Measurements from ENCODE around the gene ZNF816. TPM values are rescaled to one million over a fixed set of nuclear protein-coding genes. Genes with fewer than 3 reads are reported as not detected.
A peak's percentile ranks its signal among the peaks of the same experiment; 100 is the strongest.
"Not testable (repeated sequence)": the region's sequence is repeated elsewhere in the genome, so short reads cannot be mapped to it uniquely, and the experiment has no call there.

Gene ZNF816
- total RNA-seq, 1 donor from 2014 or later, result 26.8 TPM

DNA sequence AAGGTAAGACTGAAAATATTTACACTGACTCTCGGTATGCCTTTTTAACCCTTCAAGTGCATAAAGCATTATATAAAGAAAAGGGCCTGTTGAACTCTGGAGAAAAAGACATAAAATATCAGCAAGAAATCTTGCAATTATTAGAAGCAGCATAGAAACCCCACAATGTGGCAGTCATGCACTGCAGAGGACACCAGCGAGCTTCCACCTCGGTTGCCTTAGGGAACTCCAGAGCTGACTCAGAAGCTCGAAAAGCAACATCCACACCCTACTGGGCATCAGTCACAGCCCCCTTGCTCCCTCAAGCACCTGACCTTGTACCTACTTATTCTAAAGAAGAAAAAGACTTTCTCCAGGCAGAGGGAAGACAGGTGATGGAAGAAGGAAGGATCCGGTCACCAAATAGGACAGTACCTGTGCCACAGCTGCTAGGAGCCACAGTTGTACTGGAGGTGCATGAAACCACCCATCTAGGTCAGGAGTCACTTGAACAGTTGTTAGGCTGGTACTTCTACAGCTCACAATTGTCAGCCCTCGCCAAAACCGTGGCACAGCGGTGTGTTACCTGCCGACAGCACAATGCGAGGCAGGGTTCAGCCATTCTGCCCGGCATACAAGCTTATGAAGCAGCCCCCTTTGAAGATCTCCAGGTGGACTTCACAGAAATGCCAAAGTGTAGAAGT is 2.9 kb downstream of the ZNF816 start:
- no peak for DNase-seq (ENCODE audit: low spot score)

DNA sequence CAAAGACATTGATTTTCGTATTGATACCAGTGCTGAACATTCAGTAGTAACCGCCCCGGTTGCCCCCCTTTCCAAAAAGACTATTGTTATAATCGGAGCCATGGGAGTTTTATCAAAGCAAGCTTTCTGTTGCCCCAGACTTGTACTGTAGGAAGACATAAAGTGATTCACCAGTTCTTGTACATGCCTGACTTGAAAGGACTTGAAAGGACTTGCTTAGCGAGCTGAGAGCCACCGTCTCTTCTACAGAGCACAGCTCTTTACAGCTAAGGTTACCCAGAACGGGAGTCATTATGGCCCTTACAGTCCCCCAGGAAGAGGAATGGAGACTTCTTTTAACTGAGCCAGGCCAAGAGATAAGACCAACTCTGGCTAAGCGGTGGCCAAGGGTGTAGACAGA is 5.1 kb downstream of the ZNF816 start:
- no peak for DNase-seq (ENCODE audit: low spot score)

DNA sequence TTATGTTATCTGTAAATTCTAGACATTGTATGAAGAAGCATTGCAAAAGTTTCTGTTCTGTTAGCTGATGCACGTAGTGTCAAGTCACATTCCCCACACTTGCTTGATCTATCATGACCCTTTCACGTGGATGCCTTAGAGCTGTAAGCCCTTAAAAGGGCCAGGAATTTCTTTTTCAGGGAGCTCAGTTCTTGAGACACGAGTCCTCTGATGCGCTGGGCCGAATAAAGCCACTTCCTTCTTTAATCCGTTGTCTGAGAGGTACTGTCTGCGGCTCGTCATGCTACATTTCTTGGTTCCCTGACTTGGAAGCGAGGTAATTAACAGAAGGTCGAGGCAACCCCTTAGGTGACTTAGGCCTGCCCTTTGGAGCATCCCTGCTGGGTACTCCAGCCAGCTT is 5.8 kb downstream of the ZNF816 start:
- no peak for DNase-seq (ENCODE audit: low spot score)

DNA sequence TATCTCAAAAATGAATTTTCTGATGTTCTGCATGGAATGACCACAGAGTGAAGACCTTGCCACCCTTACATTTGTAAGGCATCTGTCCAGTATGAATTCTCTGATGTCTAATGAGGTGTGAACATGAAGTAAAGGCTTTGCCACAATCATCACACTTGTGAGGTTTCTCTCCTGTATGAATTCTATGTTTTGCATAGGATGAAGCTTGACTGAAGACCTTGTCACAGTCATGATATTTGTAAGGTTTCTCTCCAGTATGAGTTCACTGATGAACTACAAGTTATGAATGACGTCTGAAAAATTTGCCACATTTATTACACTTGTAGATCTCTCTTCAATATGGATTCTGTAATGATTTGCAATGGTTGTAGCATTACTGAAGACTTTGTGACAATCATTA is 13.3 kb downstream of the ZNF816 start:
- no peak for DNase-seq (ENCODE audit: low spot score)

DNA sequence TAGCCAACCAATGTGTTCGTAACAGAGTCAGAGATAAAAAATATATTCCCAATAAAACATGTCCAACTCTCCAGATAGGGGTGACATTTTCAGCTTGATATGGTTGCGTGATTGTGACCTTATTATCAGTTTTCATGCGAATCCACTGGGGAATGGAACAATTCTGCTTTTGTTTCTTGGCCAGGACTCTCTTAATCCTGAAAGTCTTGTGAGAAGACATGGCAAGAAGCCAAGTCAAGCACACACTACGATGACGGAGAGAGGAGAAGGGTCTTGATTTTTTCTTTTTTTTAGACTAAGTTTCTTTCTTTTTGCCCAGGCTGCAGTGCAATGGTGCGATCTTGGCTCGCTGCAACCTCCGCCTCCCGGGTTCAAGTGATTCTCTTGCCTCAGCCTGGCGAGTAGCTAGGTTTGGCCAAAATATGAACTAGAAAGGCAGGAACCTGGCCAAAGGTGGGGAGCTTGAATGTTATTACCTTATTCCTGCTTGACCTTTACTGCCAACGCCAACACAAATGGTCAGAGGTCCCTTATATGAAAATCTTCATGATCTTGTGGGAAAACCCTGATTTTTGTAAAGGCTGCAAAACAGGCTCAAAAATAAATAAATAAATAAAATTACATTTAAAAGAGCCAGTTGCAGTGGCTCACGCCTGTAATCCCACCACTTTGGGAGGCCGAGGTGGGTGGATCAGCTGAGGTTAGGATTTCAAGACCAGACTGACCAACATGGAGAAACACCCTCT is 14.5 kb downstream of the ZNF816 start:
- DNase-seq (ENCODE audit: low spot score), result no peak

DNA sequence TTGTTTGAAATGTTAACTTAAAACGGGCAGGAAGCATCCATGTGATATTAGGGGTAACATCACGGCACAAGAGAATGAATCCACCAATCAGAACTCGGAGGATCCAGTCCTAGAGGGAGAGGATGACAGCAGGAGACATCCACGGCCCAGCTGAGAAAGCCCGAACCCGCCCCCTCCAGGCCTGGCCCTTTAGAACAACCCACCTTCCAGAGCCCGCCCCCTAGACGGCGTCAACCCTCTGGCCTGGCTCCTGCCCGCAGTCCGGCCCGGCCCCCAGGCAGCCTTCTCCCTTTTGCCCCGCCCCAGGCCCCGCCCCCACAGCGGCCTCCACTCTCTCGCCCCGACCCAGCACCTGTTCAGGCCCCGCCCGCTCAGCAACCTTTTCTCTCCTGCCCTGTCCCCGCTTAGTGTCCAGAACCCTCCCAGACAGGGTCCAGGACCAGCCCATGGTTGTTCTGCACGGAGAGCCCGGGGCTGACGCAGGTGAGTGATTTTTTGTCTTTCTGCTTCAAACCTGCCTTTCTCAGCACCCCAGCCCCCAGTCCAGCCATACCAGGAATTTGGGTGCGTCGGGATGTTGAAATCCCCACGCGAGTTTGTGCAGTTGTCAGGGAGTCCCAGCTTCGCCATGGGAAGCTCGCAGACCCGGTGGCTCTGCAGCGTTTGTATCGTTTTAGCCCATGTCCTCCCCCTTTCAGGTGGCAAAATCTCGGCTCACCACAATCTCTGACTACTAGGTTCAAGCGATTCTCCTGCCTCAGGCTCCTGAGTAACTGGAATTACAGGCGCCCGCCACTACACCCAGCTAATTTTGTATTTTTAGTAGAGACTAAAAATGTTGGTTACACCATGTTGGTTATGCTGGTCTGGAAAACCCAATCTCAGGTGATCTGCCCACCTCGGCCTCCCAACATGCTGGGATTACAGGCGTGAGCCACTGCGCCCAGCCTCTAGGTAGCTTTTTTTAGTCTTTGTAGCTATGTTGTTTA is 16.1 kb downstream of the ZNF816 start:
- DNase-seq (ENCODE audit: low spot score), result peak; percentile 86

DNA sequence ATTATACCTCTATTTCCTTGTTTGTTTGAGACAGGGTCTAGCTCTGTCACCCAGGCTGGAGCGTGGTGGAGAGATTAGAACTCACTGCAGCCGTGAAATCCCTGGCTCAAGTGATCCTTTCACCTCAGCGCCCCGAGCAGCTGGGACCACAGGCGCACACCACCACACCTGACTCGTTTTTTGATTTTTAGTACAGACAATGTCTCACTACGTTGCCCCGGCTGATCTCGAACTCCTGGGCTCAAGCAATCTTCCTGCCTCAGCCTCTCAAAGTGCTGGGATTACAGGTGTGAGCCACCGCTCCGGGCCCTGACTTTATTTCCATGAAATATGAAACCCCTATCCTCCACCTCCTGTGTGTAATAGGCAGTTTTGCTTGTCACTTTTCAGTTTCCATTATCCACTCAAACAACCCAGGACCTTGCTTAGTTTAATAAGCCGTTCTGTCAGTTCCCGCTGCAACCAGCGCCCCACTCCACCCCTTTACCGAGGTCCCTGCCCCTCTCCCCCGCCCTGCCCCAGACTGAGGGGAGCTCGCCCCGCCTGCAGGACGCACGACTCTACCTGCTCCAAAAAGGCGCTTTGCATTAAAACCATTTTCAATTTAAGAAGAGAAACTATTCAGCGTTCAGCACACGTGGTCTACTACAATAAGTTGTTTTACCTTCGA is 16.9 kb downstream of the ZNF816 start:
- DNase-seq (ENCODE audit: low spot score), result no peak

DNA sequence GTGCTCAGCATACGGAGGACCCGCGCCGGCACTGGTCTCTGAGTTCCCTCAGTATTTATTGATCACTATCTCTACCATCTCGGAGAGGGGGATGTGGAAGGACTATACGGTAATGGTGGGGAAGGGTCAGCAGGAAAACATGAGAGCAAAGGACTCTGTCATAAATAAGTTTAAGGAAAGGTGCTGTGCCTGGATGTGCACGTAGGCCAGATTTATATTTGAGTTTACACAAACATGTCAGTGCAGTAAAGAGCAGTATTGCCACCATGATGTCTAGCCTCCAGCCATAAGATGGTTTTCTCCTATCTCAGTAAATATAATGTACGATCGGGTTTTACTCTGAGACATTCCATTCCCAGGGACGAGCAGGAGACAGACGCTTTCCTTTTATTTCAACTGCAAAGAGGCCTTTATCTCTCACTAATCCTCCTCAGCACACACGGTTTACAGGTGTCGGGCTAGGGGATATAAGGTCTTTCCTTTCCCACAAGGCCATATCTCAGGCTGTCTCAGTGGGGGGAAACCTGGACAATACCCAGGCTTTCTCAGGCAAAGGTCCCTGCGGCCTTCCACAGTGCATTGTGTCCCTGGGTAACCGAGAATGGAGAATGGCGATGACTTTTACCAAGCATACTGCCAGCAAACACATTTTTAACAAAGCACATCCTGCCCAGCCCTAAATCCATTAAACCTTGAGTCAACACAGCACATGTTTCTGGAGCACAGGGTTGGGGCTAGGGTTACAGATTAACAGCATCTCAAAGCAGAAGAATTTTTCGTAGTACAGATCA is 17.8 kb downstream of the ZNF816 start:
- DNase-seq (ENCODE audit: low spot score), result peak; percentile 74

DNA sequence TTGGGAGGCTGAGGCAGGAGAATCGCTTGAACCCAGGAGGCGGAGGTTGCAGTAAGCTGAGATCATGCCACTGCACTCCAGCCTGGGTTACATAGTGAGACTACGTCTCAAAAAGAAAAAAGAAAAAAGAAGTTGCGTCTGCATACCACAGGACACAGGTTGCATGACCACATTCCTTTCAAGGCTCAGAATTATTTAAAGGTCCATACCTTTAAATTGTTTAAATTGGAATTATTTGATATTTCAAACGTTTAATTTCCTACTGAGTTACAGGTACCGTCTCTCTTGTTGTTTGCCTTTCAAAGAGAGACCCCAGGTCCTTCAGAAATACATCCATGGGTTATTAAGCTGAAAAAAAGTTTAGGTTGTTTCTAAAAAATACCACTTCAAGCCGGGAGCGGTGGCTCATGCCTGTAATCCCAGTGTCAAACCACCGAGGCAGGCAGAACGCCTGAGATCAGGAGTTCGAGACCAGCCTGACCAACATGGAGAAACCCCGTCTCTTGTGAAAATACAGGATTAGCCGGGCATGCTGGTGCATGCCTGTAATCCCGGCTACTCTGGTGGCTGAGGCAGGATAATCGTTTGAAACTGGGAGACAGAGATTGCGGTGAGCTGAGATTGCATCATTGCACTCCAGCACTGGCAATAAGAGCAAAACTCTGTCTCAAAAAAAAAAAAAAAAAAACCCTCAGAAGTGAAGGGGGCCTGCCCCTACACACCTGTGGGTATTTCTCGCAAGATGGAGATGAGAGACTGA is 18.6 kb downstream of the ZNF816 start:
- DNase-seq (ENCODE audit: low spot score), result no peak

DNA sequence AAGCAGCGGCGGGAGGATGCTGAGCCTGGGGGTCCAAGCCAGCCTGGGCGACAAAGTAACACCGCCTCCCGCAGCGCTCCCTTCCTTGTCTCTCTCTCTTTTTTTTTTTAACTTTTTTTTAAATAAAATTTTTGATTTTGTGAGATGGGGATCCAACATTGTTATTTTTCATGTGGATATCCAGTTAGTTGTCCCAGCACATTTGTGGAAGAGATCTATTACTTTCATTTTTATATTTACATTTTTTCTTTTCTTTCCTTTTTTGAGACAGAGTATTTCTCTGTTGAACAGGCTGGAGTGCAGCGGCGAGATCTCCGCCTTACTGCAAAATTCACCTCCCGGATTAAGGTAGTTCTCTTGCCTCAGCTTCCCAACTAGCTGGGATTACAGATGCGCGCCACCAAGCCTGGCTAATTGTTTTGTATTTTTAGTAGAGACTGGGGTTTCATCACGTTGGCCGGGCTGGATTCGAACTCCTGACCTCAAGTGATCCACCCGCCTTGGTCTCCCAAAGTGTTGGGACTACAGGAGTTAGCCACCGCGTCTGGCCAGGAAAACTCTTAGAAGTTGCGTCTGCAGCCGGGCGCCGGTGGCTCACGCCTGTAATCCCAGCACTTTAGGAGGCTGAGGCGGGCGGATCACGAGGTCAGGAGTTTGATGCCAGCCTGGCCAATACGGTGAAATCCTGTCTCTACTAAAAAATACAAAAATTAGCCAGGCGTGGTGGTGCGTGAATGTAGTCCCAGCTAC is 19.4 kb downstream of the ZNF816 start:
- no peak for DNase-seq (ENCODE audit: low spot score)

DNA sequence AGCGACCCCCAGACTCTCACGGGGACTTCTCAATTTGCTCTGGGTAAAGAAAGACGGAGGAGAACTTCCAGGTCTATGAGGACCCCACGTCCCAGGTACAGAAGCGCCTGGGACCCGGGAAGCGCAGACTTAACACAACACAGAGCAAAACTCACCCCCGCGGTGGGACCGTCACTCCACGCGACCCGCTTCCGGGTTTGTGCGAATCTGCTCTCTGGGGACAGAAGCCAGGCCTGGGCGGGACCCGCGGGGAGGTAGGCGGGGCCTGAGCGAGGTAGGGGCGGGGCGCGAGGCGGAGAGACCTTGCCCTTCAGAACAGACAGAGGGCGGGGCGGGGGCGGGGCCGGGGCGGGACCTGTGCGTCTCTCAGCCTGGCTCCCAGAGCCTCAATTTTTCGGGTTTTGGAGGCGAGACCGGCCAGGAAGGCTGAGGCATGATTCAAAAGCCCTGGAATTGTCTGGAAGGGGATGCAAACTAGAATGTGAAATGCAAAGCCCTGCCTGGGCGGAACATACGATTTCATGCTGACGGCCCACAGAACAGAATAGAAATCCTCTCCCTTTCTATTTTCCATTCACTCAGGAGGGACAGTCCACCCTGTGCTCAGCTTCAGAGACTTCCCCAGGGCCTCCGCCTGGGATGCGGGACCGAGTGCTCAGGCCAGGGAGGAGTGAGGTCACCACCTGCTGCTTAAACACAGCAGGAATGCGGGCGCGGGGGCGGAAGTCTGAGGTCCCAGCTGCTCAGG is 20.1 kb downstream of the ZNF816 start:
- DNase-seq (ENCODE audit: low spot score), result peak; percentile 95

DNA sequence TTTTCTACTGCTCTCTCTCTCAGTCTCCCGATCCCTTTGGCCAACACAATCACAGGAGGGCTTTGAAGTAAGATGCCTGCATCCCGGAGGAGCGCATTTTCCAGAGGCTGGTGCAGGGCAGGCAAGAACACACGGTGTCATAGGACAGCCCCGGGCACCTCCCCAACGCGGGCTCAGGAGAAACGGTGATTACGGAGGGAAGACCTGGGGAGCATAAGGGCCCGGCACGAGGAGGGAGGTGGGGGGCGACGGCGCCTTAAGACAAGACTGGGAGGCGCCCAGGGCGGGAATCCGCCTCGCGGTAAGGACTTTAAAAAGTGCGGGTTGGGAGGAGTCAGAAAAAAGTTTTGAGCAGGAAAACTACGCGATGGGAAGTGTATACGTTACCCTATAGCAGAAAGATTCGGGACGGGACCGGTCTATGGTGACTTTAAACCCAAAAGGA is 20.7 kb downstream of the ZNF816 start:
- DNase-seq (ENCODE audit: low spot score), result no peak

DNA sequence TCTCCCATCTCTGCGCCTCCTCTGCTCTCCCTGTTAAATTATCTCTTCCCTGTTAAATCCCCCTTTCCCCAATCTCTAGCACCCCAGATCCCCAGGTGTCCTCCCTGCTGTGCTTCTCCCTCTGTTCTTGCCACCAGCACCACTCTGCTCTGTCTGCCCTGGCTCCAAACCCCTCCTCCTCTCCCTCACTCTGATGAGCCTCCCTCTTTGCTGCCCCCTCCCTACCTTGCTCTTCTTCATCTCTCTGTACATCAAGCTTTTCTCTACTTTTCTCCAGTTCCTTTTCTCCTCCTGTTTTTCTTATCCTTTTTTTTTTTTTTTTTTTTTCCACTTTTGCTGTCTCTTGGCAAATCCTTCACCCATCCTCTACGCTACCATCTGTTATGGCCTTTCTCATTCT is 21.2 kb downstream of the ZNF816 start:
- not testable (repeated sequence) for DNase-seq (ENCODE audit: low spot score)

DNA sequence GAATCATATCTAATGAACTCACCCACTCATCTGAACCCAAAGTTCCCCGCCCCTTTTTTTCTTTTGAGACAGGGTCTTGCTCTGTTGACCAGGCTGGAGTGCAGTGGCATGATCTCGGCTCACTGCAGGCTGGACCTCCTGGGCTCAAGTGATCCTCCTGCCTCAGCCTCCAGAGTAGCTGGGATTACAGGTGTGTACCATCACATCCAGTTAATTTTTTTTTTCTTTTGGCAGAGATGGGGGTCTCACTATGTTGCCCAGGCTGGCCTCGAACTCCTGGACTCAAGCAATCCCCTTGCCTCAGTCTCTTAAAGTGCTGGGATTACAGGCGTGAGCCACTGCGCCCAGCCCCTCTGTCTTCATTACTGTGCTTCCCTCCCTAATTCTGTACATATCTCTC is 21.8 kb downstream of the ZNF816 start:
- not testable (repeated sequence) for DNase-seq (ENCODE audit: low spot score)

DNA sequence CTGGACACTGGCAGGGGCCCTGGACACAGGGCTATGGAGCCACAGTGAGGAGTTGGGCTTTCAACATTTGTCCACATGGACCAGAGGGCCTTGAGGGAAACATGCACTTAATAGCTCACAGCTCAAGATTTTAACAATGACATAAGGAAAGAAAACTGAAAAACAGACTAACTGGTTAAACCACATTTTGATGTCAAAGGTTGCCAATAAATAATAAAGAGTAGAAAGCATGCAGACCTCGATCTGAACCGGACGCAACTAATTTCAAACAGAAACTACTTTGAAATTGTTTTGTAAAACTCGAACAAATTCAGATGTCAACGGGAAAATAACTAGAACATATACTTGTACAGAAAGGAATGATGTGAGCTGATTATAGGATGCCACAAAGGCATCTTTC is 23.9 kb downstream of the ZNF816 start:
- no peak for DNase-seq (ENCODE audit: low spot score)

DNA sequence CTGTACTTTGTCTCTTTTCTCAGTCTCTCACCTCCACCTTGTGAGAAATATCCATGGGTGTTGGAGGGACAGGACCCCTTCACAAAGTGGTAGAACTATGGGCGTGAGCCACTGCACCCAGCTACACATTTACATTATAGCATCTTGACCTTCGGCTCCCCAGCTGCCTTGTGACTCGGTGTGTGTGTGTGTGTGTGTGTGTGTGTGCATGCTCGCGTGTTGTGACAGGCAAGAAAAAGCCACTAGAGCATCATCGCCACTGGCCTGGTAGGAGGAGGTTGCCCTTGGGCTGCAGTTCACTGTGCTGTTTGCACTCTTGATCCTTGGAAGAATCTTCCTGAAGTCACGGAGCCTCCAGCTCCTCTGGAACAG is 25.7 kb downstream of the ZNF816 start:
- DNase-seq (ENCODE audit: low spot score), result no peak

DNA sequence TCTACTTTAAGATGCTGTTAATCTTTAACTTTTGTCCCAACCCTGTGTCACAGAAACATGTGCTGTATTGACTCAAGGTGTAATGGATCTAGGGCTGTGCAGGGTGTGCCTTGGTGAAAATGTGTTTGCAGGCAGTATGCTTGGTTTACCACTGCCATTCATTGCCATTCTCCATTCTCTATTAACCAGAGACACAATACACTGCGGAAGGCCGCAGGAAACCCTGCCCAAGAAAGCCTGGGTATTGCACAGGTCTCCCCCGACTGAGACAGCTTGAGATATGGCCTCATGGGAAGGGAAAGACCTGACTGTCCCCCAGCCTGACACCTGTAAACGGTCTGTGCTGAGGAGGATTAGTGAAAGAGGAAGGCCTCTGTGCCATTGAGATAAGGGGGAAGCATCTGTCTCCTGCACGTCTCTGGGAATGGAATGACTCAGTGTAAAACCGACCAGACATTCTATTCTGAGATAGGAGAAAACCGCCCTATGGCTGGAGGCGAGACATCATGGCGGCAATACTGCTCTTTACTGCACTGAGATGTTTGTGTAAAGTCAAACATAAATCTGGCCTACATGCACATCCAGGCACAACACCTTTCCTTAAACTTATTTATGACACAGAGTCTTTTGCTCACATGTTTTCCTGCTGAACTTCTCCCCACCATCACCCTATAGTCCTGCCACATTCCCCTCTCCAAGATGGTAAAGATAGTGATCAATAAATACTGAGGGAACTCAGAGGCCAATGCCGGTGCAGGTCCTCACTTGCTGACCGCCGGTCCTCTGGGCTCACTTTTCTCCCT is 26.3 kb downstream of the ZNF816 start:
- peak; percentile 70 for DNase-seq (ENCODE audit: low spot score)

DNA sequence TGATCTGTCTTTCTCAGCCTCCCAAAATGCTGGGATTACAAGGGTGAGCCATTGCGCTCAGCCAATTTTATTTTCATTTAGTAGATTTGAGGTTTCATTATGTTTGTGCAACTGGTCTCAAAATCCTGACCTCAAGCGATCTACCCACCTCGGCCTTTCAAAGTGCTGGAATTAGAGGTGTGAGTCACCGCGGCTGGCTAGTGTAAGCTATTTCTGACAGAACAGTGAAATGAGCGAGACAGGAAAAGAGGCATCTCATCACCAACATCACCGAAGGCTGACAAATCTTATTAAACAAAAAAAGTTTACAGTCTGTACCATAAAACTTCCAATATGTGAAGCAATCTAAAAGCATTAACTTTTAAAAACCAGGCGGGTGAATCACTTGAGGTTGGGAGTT is 27.2 kb downstream of the ZNF816 start:
- no peak for DNase-seq (ENCODE audit: low spot score)

All from mucosa of gallbladder (tissue), 1 donor.